ENCODE results near the gene ERG28.

GRCh38 chr14:75640876-75641275 lies 19.8 kb downstream of the ERG28 start:
- TF ChIP-seq ZNF645 (tag by site-specific recombination; IDR thresholded peaks at IDR 0.05), result no peak
- TF ChIP-seq TSHZ1 (tag by site-specific recombination; IDR thresholded peaks at IDR 0.05; ENCODE audit: borderline replicate concordance), result no peak
- no peak for TF ChIP-seq ZNF704 (tag by site-specific recombination; IDR thresholded peaks at IDR 0.05)
- TF ChIP-seq ZXDB (tag by site-specific recombination; IDR thresholded peaks at IDR 0.05), result no peak
- TF ChIP-seq ZNF148 (tag by site-specific recombination; IDR thresholded peaks at IDR 0.05; ENCODE audit: borderline replicate concordance), result no peak
- no peak for TF ChIP-seq CTCF (tag by site-specific recombination; IDR thresholded peaks at IDR 0.05)
- no peak for TF ChIP-seq HOXA7 (CRISPR knock-in tag; IDR thresholded peaks at IDR 0.05; ENCODE audit: borderline replicate concordance)
- TF ChIP-seq REST (tag by site-specific recombination; IDR thresholded peaks at IDR 0.05), result no peak
- no peak for TF ChIP-seq ZNF416 (tag by site-specific recombination; IDR thresholded peaks at IDR 0.05)
- no peak for TF ChIP-seq ZNF768 (tag by site-specific recombination; IDR thresholded peaks at IDR 0.05)
- TF ChIP-seq ZNF776 (tag by site-specific recombination; IDR thresholded peaks at IDR 0.05; ENCODE audit: borderline replicate concordance), result no peak
- TF ChIP-seq SP3 (tag by site-specific recombination; IDR thresholded peaks at IDR 0.05), result no peak
- no peak for TF ChIP-seq ZNF2 (tag by site-specific recombination; IDR thresholded peaks at IDR 0.05)

All from HEK293 (cell line).